Measurements from ENCODE around the gene TREH.
"Not testable (repeated sequence)": the region's sequence is repeated elsewhere in the genome, so short reads cannot be mapped to it uniquely, and the experiment has no call there.

Gene TREH

GRCh38 chr11:118679483-118679882, at the start of gene TREH:
Gene TREH, minus strand, starts transcription at chr11:118679650. Its CDS starts 23 bp downstream, at chr11:118679627.
- FAIRE-seq = no peak

GRCh38 chr11:118728112-118728511, 48.7 kb upstream of the TREH start:
- FAIRE-seq = not testable (repeated sequence)

- not testable (repeated sequence) for FAIRE-seq
These were observed 48.2 kb upstream of the TREH start for GRCh38 chr11:118727721-118728066.

GRCh38 chr11:118727001-118727720, 47.7 kb upstream of the TREH start:
- FAIRE-seq = not testable (repeated sequence)

- not testable (repeated sequence) for FAIRE-seq
These were observed 42.1 kb upstream of the TREH start for GRCh38 chr11:118721478-118722015.

- FAIRE-seq = not testable (repeated sequence)
These were observed 41.3 kb upstream of the TREH start for GRCh38 chr11:118720740-118721139.

GRCh38 chr11:118720078-118720477, 40.6 kb upstream of the TREH start:
- not testable (repeated sequence) for FAIRE-seq

- not testable (repeated sequence) for FAIRE-seq
These were observed 39.1 kb upstream of the TREH start for GRCh38 chr11:118718562-118718961.

GRCh38 chr11:118717733-118718132, 38.3 kb upstream of the TREH start:
- not testable (repeated sequence) for FAIRE-seq

- FAIRE-seq = not testable (repeated sequence)
These were observed 37.8 kb upstream of the TREH start for GRCh38 chr11:118717221-118717620.

- FAIRE-seq = no peak
These were observed 36.4 kb upstream of the TREH start for GRCh38 chr11:118715837-118716260.

- no peak for FAIRE-seq
These were observed 35.9 kb upstream of the TREH start for GRCh38 chr11:118715245-118715831.

GRCh38 chr11:118714816-118715215, 35.4 kb upstream of the TREH start:
- FAIRE-seq = no peak

- not testable (repeated sequence) for FAIRE-seq
These were observed 35.0 kb upstream of the TREH start for GRCh38 chr11:118714416-118714815.

GRCh38 chr11:118708296-118708695, 28.8 kb upstream of the TREH start:
- no peak for FAIRE-seq

GRCh38 chr11:118706546-118706825, 27.0 kb upstream of the TREH start:
- no peak for FAIRE-seq

GRCh38 chr11:118705791-118706545, 26.5 kb upstream of the TREH start:
- no peak for FAIRE-seq

- FAIRE-seq = no peak
These were observed 25.8 kb upstream of the TREH start for GRCh38 chr11:118705111-118705741.

- FAIRE-seq = no peak
These were observed 24.2 kb upstream of the TREH start for GRCh38 chr11:118703563-118704106.

- FAIRE-seq = no peak
These were observed 20.2 kb upstream of the TREH start for GRCh38 chr11:118699506-118700220.

- FAIRE-seq = no peak
These were observed 17.9 kb upstream of the TREH start for GRCh38 chr11:118697346-118697745.

- FAIRE-seq = no peak
These were observed 17.3 kb upstream of the TREH start for GRCh38 chr11:118696673-118697226.
